Measurements from ENCODE around the gene RDH8. TPM values are rescaled to one million over a fixed set of nuclear protein-coding genes. Genes with fewer than 3 reads are reported as not detected.

Gene RDH8
- not detected in 2 replicates for total RNA-seq (2014; rRNA removed; shearing (Covaris generic))

GRCh38 chr19:10013316-10013715 lies at the start of gene RDH8:
TSS of gene RDH8 (plus strand) at chr19:10013483. CDS start at chr19:10013498, 15 bp downstream.
- peaks cover 25% of the 10 kb centered on the region for H3K27me3 ChIP-seq (replicated peaks)
- DNase-seq (ENCODE audit: low read depth in 1 of 2, low spot score in 2 of 2) = no peak
- no peaks in the 10 kb centered on the region for H3K36me3 ChIP-seq
- no peaks in the 10 kb centered on the region for H3K9me3 ChIP-seq (replicated peaks)
- H3K27ac ChIP-seq = no peak within 1 kb of the TSS
- peaks cover 21% of the 10 kb centered on the region for H3K4me1 ChIP-seq (replicated peaks)
- H3K4me3 ChIP-seq = no peak within 1 kb of the TSS

GRCh38 chr19:9966024-9966423 lies 47.3 kb upstream of the RDH8 start:
- H3K27me3 ChIP-seq (replicated peaks) = no peaks in the 10 kb centered on the region
- no peaks in the 10 kb centered on the region for H3K9me3 ChIP-seq (replicated peaks)
- no peaks in the 10 kb centered on the region for H3K36me3 ChIP-seq
- no peaks in the 10 kb centered on the region for H3K4me1 ChIP-seq (replicated peaks)
- no peak overlapping the region for H3K27ac ChIP-seq
- DNase-seq (ENCODE audit: low read depth in 1 of 2, low spot score in 2 of 2) = no peak
- H3K4me3 ChIP-seq = no peak overlapping the region

GRCh38 chr19:9966448-9966847 lies 46.8 kb upstream of the RDH8 start:
- Histone ChIP-seq H3K4me3 (no peak overlapping the region), H3K27ac (no peak overlapping the region), H3K9me3 (replicated peaks) (no peaks in the 10 kb centered on the region), H3K4me1 (replicated peaks) (no peaks in the 10 kb centered on the region), H3K36me3 (no peaks in the 10 kb centered on the region), H3K27me3 (replicated peaks) (no peaks in the 10 kb centered on the region)
- DNase-seq (ENCODE audit: low read depth in 1 of 2, low spot score in 2 of 2) = no peak

GRCh38 chr19:9967326-9967725 lies 46.0 kb upstream of the RDH8 start:
- no peaks in the 10 kb centered on the region for H3K36me3 ChIP-seq
- no peaks in the 10 kb centered on the region for H3K9me3 ChIP-seq (replicated peaks)
- no peak for DNase-seq (ENCODE audit: low read depth in 1 of 2, low spot score in 2 of 2)
- no peak overlapping the region for H3K4me3 ChIP-seq
- H3K27me3 ChIP-seq (replicated peaks) = no peaks in the 10 kb centered on the region
- H3K27ac ChIP-seq = no peak overlapping the region
- no peaks in the 10 kb centered on the region for H3K4me1 ChIP-seq (replicated peaks)

- Histone ChIP-seq H3K9me3 (replicated peaks) (no peaks in the 10 kb centered on the region), H3K36me3 (no peaks in the 10 kb centered on the region), H3K4me1 (replicated peaks) (no peaks in the 10 kb centered on the region), H3K27me3 (replicated peaks) (no peaks in the 10 kb centered on the region), H3K27ac (no peak overlapping the region), H3K4me3 (no peak overlapping the region)
- DNase-seq (ENCODE audit: low read depth in 1 of 2, low spot score in 2 of 2) = no peak
Observed at GRCh38 chr19:9968820-9969687, 44.2 kb upstream of the RDH8 start.

GRCh38 chr19:9969688-9969975 lies 43.7 kb upstream of the RDH8 start:
- no peak for DNase-seq (ENCODE audit: low read depth in 1 of 2, low spot score in 2 of 2)
- Histone ChIP-seq H3K27ac (no peak overlapping the region), H3K27me3 (replicated peaks) (no peaks in the 10 kb centered on the region), H3K9me3 (replicated peaks) (no peaks in the 10 kb centered on the region), H3K4me1 (replicated peaks) (no peaks in the 10 kb centered on the region), H3K36me3 (no peaks in the 10 kb centered on the region), H3K4me3 (no peak overlapping the region)

- no peaks in the 10 kb centered on the region for H3K9me3 ChIP-seq (replicated peaks)
- no peak overlapping the region for H3K27ac ChIP-seq
- no peak for DNase-seq (ENCODE audit: low read depth in 1 of 2, low spot score in 2 of 2)
- no peaks in the 10 kb centered on the region for H3K27me3 ChIP-seq (replicated peaks)
- no peak overlapping the region for H3K4me3 ChIP-seq
- H3K4me1 ChIP-seq (replicated peaks) = no peaks in the 10 kb centered on the region
- H3K36me3 ChIP-seq = no peaks in the 10 kb centered on the region
Observed at GRCh38 chr19:9970481-9970880, 42.8 kb upstream of the RDH8 start.

- no peak overlapping the region for H3K4me3 ChIP-seq
- H3K4me1 ChIP-seq (replicated peaks) = no peaks in the 10 kb centered on the region
- H3K9me3 ChIP-seq (replicated peaks) = no peaks in the 10 kb centered on the region
- H3K27me3 ChIP-seq (replicated peaks) = no peaks in the 10 kb centered on the region
- no peak for DNase-seq (ENCODE audit: low read depth in 1 of 2, low spot score in 2 of 2)
- no peak overlapping the region for H3K27ac ChIP-seq
- no peaks in the 10 kb centered on the region for H3K36me3 ChIP-seq
Observed at GRCh38 chr19:9971166-9971897, 42.0 kb upstream of the RDH8 start.

- Histone ChIP-seq H3K4me3 (no peak overlapping the region), H3K9me3 (replicated peaks) (no peaks in the 10 kb centered on the region), H3K27me3 (replicated peaks) (no peaks in the 10 kb centered on the region), H3K4me1 (replicated peaks) (no peaks in the 10 kb centered on the region), H3K36me3 (no peaks in the 10 kb centered on the region), H3K27ac (no peak overlapping the region)
- no peak for DNase-seq (ENCODE audit: low read depth in 1 of 2, low spot score in 2 of 2)
Observed at GRCh38 chr19:9972103-9972502, 41.2 kb upstream of the RDH8 start.

- Histone ChIP-seq H3K4me3 (no peak overlapping the region), H3K4me1 (replicated peaks) (no peaks in the 10 kb centered on the region), H3K9me3 (replicated peaks) (no peaks in the 10 kb centered on the region), H3K36me3 (no peaks in the 10 kb centered on the region), H3K27ac (no peak overlapping the region), H3K27me3 (replicated peaks) (no peaks in the 10 kb centered on the region)
- no peak for DNase-seq (ENCODE audit: low read depth in 1 of 2, low spot score in 2 of 2)
Observed at GRCh38 chr19:9981406-9982260, 31.6 kb upstream of the RDH8 start.

- Histone ChIP-seq H3K4me1 (replicated peaks) (no peaks in the 10 kb centered on the region), H3K9me3 (replicated peaks) (no peaks in the 10 kb centered on the region), H3K36me3 (no peaks in the 10 kb centered on the region), H3K27ac (no peak overlapping the region), H3K4me3 (no peak overlapping the region), H3K27me3 (replicated peaks) (no peaks in the 10 kb centered on the region)
- no peak for DNase-seq (ENCODE audit: low read depth in 1 of 2, low spot score in 2 of 2)
Observed at GRCh38 chr19:9986787-9987281, 26.4 kb upstream of the RDH8 start.

- Histone ChIP-seq H3K27ac (no peak overlapping the region), H3K9me3 (replicated peaks) (no peaks in the 10 kb centered on the region), H3K27me3 (replicated peaks) (no peaks in the 10 kb centered on the region), H3K36me3 (no peaks in the 10 kb centered on the region), H3K4me3 (no peak overlapping the region), H3K4me1 (replicated peaks) (no peaks in the 10 kb centered on the region)
- DNase-seq (ENCODE audit: low read depth in 1 of 2, low spot score in 2 of 2) = no peak
Observed at GRCh38 chr19:9989504-9989903, 23.8 kb upstream of the RDH8 start.

- Histone ChIP-seq H3K9me3 (replicated peaks) (no peaks in the 10 kb centered on the region), H3K4me3 (no peak overlapping the region), H3K27me3 (replicated peaks) (no peaks in the 10 kb centered on the region), H3K36me3 (no peaks in the 10 kb centered on the region), H3K4me1 (replicated peaks) (no peaks in the 10 kb centered on the region), H3K27ac (no peak overlapping the region)
- DNase-seq (ENCODE audit: low read depth in 1 of 2, low spot score in 2 of 2) = no peak
Observed at GRCh38 chr19:9991425-9992191, 21.7 kb upstream of the RDH8 start.
